HEK293 (cell line): ENCODE results near the gene NGB.

Experiments used
- CTCF ChIA-PET: fragments of 350-600 bp; formaldehyde crosslinking; extraction: SDS; loops from one replicate; lab custom pipeline; 2021; ENCODE audit warnings: antibody characterized with exemption; lab: Yijun Ruan, JAX
- POLR2A ChIA-PET: fragments of 300-600 bp; formaldehyde crosslinking; extraction: SDS; loops from one replicate; lab custom pipeline; 2020; ENCODE audit warnings: antibody characterized with exemption, inconsistent platforms; lab: Yijun Ruan, JAX
- H3K27ac ChIP-seq: fragments of 200-500 bp; sonication (Bioruptor generic); 2 replicates; pipeline ENCODE4 v1.5.1; 2014; ENCODE audit warnings: low read depth, low read length, control low read depth, inconsistent platforms; ENCODE audit errors: extremely low read depth
- H3K36me3 ChIP-seq, 2 experiments: fragments of 200-500 bp in 1 of 2; sonication (Bioruptor generic) in 1 of 2; 1 replicate in 1 of 2; 2 replicates in 1 of 2; pipeline ENCODE4 v1.5.1; 2014 to 2017; ENCODE audit warnings: inconsistent platforms in 2 of 2, low read length in 2 of 2; ENCODE audit not compliant: control insufficient read depth in 2 of 2, insufficient read depth in 1 of 2
- H3K4me1 ChIP-seq: fragments of 200-500 bp; sonication (Bioruptor generic); 2 replicates; pipeline ENCODE4 v1.5.1; 2014; ENCODE audit warnings: mild to moderate bottlenecking, low read length, inconsistent platforms; ENCODE audit not compliant: control insufficient read depth, insufficient read depth
- H3K4me3 ChIP-seq: 2 replicates; pipeline ENCODE4 v1.5.1; 2011; ENCODE audit warnings: low read depth, mild to moderate bottlenecking, control low read depth, low read length, moderate library complexity
- H3K9me3 ChIP-seq: fragments of 200-500 bp; sonication (Bioruptor generic); 2 replicates; pipeline ENCODE4 v1.5.1; 2014; ENCODE audit warnings: low read depth, low read length, inconsistent platforms; ENCODE audit not compliant: control insufficient read depth, insufficient read depth
- ATF2 ChIP-seq: fragments of 450-650 bp; formaldehyde crosslinking; IDR thresholded peaks from 2 replicates; pipeline ENCODE4 v1.5.1; 2016; ENCODE audit warnings: missing biosample characterization, missing genetic modification characterization, low read depth
- BCL6B ChIP-seq: fragments of 450-650 bp; formaldehyde crosslinking; IDR thresholded peaks from 2 replicates; pipeline ENCODE4 v1.5.1; 2017; ENCODE audit warnings: missing biosample characterization, missing genetic modification characterization
- HIC1 ChIP-seq: fragments of 450-650 bp; formaldehyde crosslinking; IDR thresholded peaks from 2 replicates; pipeline ENCODE4 v1.5.1; 2016; ENCODE audit warnings: missing biosample characterization, missing genetic modification characterization
- SCRT1 ChIP-seq: fragments of 450-650 bp; formaldehyde crosslinking; IDR thresholded peaks from 2 replicates; pipeline ENCODE4 v1.5.1; 2016; ENCODE audit warnings: missing biosample characterization, missing genetic modification characterization, borderline replicate concordance
- SCRT2 ChIP-seq: fragments of 450-650 bp; formaldehyde crosslinking; IDR thresholded peaks from 2 replicates; pipeline ENCODE4 v1.5.1; 2016; ENCODE audit warnings: missing biosample characterization, missing genetic modification characterization
- WT1 ChIP-seq: fragments of 450-650 bp; formaldehyde crosslinking; IDR thresholded peaks from 2 replicates; pipeline ENCODE4 v1.5.1; 2016; ENCODE audit warnings: missing biosample characterization, missing genetic modification characterization
- ZNF140 ChIP-seq: fragments of 450-650 bp; formaldehyde crosslinking; IDR thresholded peaks from 2 replicates; pipeline ENCODE4 v1.5.1; 2016; ENCODE audit warnings: missing biosample characterization, missing genetic modification characterization
- ZNF184 ChIP-seq: fragments of 450-650 bp; IDR thresholded peaks from 2 replicates; pipeline ENCODE4 v1.5.1; 2018; ENCODE audit warnings: missing biosample characterization, mild to moderate bottlenecking, missing genetic modification characterization
- ZNF266 ChIP-seq: fragments of 450-650 bp; formaldehyde crosslinking; IDR thresholded peaks from 2 replicates; pipeline ENCODE4 v1.5.1; 2016; ENCODE audit warnings: missing biosample characterization, missing genetic modification characterization, low read depth
- ZNF311 ChIP-seq: fragments of 450-650 bp; formaldehyde crosslinking; IDR thresholded peaks from 2 replicates; pipeline ENCODE4 v1.5.1; 2017; ENCODE audit warnings: missing biosample characterization, missing genetic modification characterization, borderline replicate concordance
- ZNF544 ChIP-seq: fragments of 450-650 bp; formaldehyde crosslinking; IDR thresholded peaks from 2 replicates; pipeline ENCODE4 v1.5.0; 2017; ENCODE audit warnings: missing biosample characterization, missing genetic modification characterization
- ZNF692 ChIP-seq: fragments of 450-650 bp; formaldehyde crosslinking; IDR thresholded peaks from 2 replicates; pipeline ENCODE4 v1.5.1; 2016; ENCODE audit warnings: missing biosample characterization, missing genetic modification characterization
- TF ChIP-seq, protein P1 (sequence below): fragments of 450-650 bp; formaldehyde crosslinking; IDR thresholded peaks from 2 replicates; pipeline ENCODE4 v1.5.1; 2016; ENCODE audit warnings: missing biosample characterization, missing genetic modification characterization

NGB gene

DNA sequence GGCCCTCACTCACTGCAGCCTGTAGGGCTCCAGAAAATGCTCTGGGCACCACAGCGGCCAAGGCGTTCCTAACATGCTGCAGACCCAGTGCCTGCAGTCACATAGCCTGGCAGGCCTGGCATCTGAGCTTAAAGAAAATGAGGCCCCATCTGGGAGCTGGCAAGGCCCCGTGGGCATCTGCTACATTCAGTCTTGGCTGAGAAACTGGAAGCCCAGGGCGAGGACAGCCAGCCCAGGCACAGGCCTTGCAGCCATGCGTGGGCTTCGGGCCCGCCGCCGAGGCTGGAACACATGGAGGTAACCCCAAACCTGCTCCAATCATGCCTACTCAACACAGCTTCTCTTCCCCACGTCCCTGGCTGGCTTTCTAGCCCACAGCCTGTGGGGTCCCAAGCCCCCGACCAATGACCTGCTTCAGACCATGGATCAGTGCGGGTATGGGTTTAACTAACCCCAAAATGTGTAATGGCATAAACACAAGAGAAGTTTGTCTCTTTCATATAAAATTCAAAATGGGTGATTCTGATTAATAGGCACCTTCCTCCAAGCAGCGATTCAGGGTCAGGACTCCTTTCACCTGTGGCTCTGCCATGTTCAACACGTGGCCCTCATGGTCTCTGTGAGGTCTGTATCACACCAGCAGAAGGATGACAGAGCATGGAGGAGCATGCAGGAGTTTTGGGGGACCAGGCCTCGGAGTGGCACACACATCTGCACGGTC lies 6.4 kb downstream of the NGB start:
- CTCF ChIA-PET, result interaction anchor here (0.5 to 1.3 kb wide), 3 partner anchors 51 to 140 kb away, joined by 3 to 8 read pairs (median 5); no protein-coding TSS in a partner anchor
- H3K4me1 ChIP-seq, result no peaks in the 10 kb centered on the region
- POLR2A ChIA-PET, result no interaction called here
- no peak overlapping the region for H3K27ac ChIP-seq
- H3K4me3 ChIP-seq, result no peak overlapping the region
- H3K9me3 ChIP-seq, result no peaks in the 10 kb centered on the region
- peak; percentile 82 for TF ChIP-seq SCRT2 (tag by site-specific recombination)
- peak; percentile 89 for TF ChIP-seq SCRT1 (tag by site-specific recombination)
- no peak for TF ChIP-seq ZNF266 (tag by site-specific recombination)
- TF ChIP-seq WT1 (tag by site-specific recombination), result no peak
- no peaks in the 10 kb centered on the region for H3K36me3 ChIP-seq

DNA sequence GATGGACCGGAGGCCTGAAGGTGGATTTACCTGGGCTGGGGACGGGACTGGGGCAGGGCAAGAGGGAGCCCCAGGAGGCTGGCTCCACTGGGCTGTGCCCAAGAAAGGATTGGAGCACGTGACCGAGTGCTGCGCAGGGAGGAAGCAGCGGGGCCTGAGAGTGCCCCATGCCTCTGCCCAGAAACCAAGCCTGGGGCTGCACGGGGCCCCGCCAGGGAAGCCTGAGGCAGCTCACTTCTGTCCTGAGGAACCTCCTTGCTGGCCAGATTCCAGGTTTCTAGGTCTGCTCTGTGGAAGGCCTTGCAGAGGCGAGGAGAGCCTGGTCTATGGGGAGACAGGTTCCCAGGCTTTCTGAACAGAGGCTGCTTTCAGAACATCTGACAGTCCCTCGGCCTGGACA lies 10.4 kb downstream of the NGB start:
- no peak overlapping the region for H3K4me3 ChIP-seq
- no peaks in the 10 kb centered on the region for H3K9me3 ChIP-seq
- no peaks in the 10 kb centered on the region for H3K4me1 ChIP-seq
- no peaks in the 10 kb centered on the region for H3K36me3 ChIP-seq
- no peak overlapping the region for H3K27ac ChIP-seq
- POLR2A ChIA-PET, result no interaction called here
- TF ChIP-seq ZNF140 (tag by site-specific recombination), result no peak
- no peak for TF ChIP-seq ZNF544 (tag by site-specific recombination)
- TF ChIP-seq BCL6B (tag by site-specific recombination), result no peak
- TF ChIP-seq ZNF311 (tag by site-specific recombination), result no peak
- TF ChIP-seq ATF2 (tag by site-specific recombination), result no peak
- no peak for TF ChIP-seq ZNF692 (tag by site-specific recombination)
- TF ChIP-seq, protein P1, sequence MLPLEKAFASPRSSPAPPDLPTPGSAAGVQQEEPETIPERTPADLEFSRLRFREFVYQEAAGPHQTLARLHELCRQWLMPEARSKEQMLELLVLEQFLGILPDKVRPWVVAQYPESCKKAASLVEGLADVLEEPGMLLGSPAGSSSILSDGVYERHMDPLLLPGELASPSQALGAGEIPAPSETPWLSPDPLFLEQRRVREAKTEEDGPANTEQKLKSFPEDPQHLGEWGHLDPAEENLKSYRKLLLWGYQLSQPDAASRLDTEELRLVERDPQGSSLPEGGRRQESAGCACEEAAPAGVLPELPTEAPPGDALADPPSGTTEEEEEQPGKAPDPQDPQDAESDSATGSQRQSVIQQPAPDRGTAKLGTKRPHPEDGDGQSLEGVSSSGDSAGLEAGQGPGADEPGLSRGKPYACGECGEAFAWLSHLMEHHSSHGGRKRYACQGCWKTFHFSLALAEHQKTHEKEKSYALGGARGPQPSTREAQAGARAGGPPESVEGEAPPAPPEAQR (tag by site-specific recombination), result no peak
- no peak for TF ChIP-seq ZNF266 (tag by site-specific recombination)
- no peak for TF ChIP-seq ZNF184
- no peak for TF ChIP-seq HIC1 (tag by site-specific recombination)
- CTCF ChIA-PET, result no interaction called here
